K562 treated with DMSO at 1 percent for 48 hours (cell line): Measurements from ENCODE around the gene GLP1R. TPM values are rescaled to one million over a fixed set of nuclear protein-coding genes. Genes with fewer than 3 reads are reported as not detected.

Source experiments
- total RNA-seq: library from RNA; unstranded; fragments of 300-600 nt; gene quantifications from 2 replicates; pipeline ENCODE4 v1.2.3, GENCODE V29; 2022; ENCODE audit warnings: low replicate concordance; ENCODE audit errors: extremely low read depth

The GLP1R gene
- not detected in 2 replicates for total RNA-seq

GRCh38 chr6:39048481-39049399, at the start of gene GLP1R:
GLP1R (plus strand) TSS chr6:39048781; CDS start chr6:39048841, 60 bp downstream.

GRCh38 chr6:39114704-39115599, 66.4 kb downstream of the GLP1R start, which contains the start of gene SAYSD1:
SAYSD1 (minus strand) TSS chr6:39115186; CDS start chr6:39115089, 97 bp downstream.

Other genes starting within 250 kb of the GLP1R start
- not detected in 2 replicates for gene SAYSD1, start 66.4 kb downstream of the GLP1R start, total RNA-seq
- gene KCNK5, start 180.7 kb downstream of the GLP1R start, total RNA-seq = not detected in 2 replicates